Activated naive CD4-positive, alpha-beta T cell treated with anti-CD3 and anti-CD28 coated beads, Interleukin-2, amount 10 ng/mL, durations not matched to agents 5 hours and 36 hours (primary cell): ENCODE data around the gene ST8SIA1. TPM values are rescaled to one million over a fixed set of nuclear protein-coding genes. Genes with fewer than 3 reads are reported as not detected.

Experiments
- total RNA-seq, 2 experiments: library from RNA; stranded (reverse); gene quantifications; one replicate each; pipeline ENCODE4 v1.2.3, GENCODE V29; 2021

Gene ST8SIA1
- total RNA-seq = under 1 TPM in 1 of 2 experiments, not detected in 1; 0.19 TPM

GRCh38 chr12:22334410-22335100 is at the start of gene ST8SIA1:
ST8SIA1 (minus strand) TSS chr12:22334707; CDS start chr12:22334232, 475 bp downstream.

Other genes starting within 250 kb of the ST8SIA1 start
- 10 to 100 TPM; 53.8 to 57.9 TPM for gene C2CD5, start 209.8 kb upstream of the ST8SIA1 start, total RNA-seq